Measurements from ENCODE around the gene MPRIP. TPM values are rescaled to one million over a fixed set of nuclear protein-coding genes. Genes with fewer than 3 reads are reported as not detected.

MPRIP gene
- total RNA-seq, 2 donors from 2014 or later = 84.3 to 258 TPM

GRCh38 chr17:17170346-17170985 lies 128.2 kb downstream of the MPRIP start:
- Histone ChIP-seq H3K4me1 (replicated peaks) (no peaks in the 10 kb centered on the region), H3K9me3 (no peaks in the 10 kb centered on the region), H3K27ac (peak overlapping the region; percentile 6 to 24), H3K36me3 (peaks cover 11 to 14% of the 10 kb centered on the region in 2 donors), H3K4me3 (no peak overlapping the region), H3K27me3 (replicated peaks; ENCODE audit: insufficient read depth) (no peaks in the 10 kb centered on the region)
- TF ChIP-seq POLR2AphosphoS5 (IDR thresholded peaks at IDR 0.05) = peak; percentile 52
- TF ChIP-seq CTCF (IDR thresholded peaks at IDR 0.05) = no peak
- DNase-seq (ENCODE audit: low spot score) = peak; percentile 41
- 48% methylated on average over 9 of the region's 9 CpGs for WGBS
- intact Hi-C loops (cut with DNase I) = no loop called here

DNA sequence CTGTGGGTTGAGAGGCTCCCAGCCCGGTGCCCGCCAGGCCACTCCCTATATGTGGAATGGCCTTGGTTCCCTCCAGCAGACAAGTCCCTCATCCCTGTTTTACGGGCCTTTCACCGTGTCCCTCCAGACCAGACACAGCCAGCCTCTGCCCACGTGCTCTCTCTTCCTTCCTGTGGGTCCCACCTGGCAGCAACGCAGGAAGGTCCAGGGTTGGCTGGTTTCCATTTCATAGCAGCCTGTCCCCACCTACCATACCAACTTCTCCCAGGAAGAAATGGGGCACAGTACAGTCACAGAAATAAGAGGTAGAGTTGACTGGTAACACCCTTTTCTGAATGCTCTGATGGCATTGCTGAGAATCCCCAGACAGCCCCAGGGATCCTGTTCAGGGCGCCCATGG lies 128.9 kb downstream of the MPRIP start:
- no peak for DNase-seq (ENCODE audit: low spot score)
- WGBS = 75% methylated on average over 7 of the region's 7 CpGs
- H3K27me3 ChIP-seq (replicated peaks; ENCODE audit: insufficient read depth) = no peaks in the 10 kb centered on the region
- H3K4me3 ChIP-seq = no peak overlapping the region
- no peak for TF ChIP-seq POLR2AphosphoS5 (IDR thresholded peaks at IDR 0.05)
- no peak for TF ChIP-seq CTCF (IDR thresholded peaks at IDR 0.05)
- TF ChIP-seq POLR2A (IDR thresholded peaks at IDR 0.05) = no peak
- H3K27ac ChIP-seq = peak overlapping the region; percentile 6 to 24
- H3K9me3 ChIP-seq = no peaks in the 10 kb centered on the region
- H3K36me3 ChIP-seq = peaks cover 12 to 18% of the 10 kb centered on the region in 2 donors
- H3K4me1 ChIP-seq (replicated peaks) = no peaks in the 10 kb centered on the region
- intact Hi-C loops (cut with DNase I) = no loop called here

DNA sequence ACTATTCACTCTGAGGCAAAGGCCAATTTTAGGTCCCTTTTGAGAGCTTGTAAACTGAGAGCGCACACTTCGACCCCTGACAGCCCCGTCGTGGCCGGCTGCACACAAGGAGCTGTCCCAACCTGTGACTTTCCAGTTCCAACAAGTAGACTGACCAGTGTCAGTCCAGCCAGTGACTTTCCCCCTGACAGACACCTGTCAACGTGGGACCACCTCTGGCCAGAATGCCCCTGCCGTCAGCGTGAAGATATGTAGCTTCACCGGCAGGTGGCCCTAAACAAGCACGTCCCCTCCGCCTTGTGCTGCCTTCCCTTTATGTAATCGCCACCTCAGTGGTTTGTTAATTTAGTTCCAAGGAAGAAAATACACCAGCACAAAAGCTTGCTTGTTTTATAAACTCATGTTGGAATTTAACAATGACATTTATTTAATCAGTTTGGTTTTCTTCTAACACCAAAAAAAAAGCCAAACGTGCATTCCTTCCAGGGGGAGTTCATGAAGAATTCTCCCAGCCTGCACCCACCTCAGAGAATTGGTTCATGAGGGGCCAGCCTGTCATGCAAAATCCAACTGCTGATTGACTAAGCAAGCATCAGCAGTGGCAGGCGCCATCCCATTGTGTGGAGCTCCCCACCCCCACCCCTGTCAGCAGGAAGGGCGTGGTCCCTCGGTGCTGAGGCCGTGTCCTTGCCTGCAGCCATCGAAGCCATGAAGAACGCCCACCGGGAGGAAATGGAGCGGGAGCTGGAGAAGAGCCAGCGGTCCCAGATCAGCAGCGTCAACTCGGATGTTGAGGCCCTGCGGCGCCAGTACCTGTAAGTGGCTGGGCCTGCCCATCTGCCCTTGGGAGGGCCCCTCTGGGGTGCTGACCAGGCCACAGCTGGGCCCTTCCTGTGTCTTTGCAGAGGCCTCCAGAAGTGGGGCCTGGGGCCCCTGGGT lies 130.0 kb downstream of the MPRIP start:
- WGBS = 59% methylated on average over 26 of the region's 26 CpGs
- no peak for DNase-seq (ENCODE audit: low spot score)

DNA sequence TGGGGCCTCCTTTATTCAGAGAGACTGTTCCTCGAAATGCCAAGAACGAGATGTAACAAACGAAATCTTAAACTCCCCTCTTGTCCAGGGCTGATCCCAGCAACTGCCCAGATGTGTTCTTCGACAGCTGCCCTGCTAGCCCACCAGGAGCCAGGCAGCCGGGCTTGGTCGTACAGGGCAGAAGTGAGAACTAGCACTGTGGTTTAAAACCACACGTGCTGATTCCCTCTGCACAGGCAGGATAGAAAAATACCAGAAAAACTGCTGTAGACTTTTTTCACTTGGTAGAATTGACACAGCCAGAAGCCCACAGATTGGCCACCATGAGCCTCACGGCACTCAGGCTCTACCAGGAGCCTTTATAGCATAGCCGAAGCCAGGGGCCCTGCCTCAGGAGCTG lies 130.7 kb downstream of the MPRIP start:
- no peak overlapping the region for H3K4me3 ChIP-seq
- no peaks in the 10 kb centered on the region for H3K27me3 ChIP-seq (replicated peaks; ENCODE audit: insufficient read depth)
- no peak for TF ChIP-seq POLR2AphosphoS5 (IDR thresholded peaks at IDR 0.05)
- no peak for TF ChIP-seq CTCF (IDR thresholded peaks at IDR 0.05)
- no peak for TF ChIP-seq POLR2A (IDR thresholded peaks at IDR 0.05)
- H3K27ac ChIP-seq = no peak overlapping the region
- WGBS = 85% methylated on average over 9 of the region's 9 CpGs
- DNase-seq (ENCODE audit: low spot score) = no peak
- H3K36me3 ChIP-seq = peaks cover 0 to 24% of the 10 kb centered on the region in 2 donors
- no peaks in the 10 kb centered on the region for H3K4me1 ChIP-seq (replicated peaks)
- H3K9me3 ChIP-seq = no peaks in the 10 kb centered on the region
- intact Hi-C loops (cut with DNase I) = no loop called here

More for the DNA sequence above, 130.0 kb downstream of the MPRIP start:
- TF ChIP-seq POLR2A (IDR thresholded peaks at IDR 0.05) (no peak), CTCF (IDR thresholded peaks at IDR 0.05) (peak in 1 of 4 experiments; percentile 22)
- no peaks in the 10 kb centered on the region for H3K9me3 ChIP-seq
- no peaks in the 10 kb centered on the region for H3K4me1 ChIP-seq (replicated peaks)
- intact Hi-C loops (cut with DNase I) = no loop called here
- no peak overlapping the region for H3K27ac ChIP-seq
- H3K4me3 ChIP-seq = no peak overlapping the region
- peaks cover 2 to 27% of the 10 kb centered on the region in 2 donors for H3K36me3 ChIP-seq
- H3K27me3 ChIP-seq (replicated peaks; ENCODE audit: insufficient read depth) = no peaks in the 10 kb centered on the region
